NCI-H510A treated with DMSO at 0.1 percent for 48 hours (cell line): ENCODE data around the gene DMD.
"Not testable (repeated sequence)": the region's sequence is repeated elsewhere in the genome, so short reads cannot be mapped to it uniquely, and the experiment has no call there.

Experiments used
- DNase-seq: peaks from one replicate; lab custom pipeline; 2025; lab: John Stamatoyannopoulos, UW

Gene DMD

DNA sequence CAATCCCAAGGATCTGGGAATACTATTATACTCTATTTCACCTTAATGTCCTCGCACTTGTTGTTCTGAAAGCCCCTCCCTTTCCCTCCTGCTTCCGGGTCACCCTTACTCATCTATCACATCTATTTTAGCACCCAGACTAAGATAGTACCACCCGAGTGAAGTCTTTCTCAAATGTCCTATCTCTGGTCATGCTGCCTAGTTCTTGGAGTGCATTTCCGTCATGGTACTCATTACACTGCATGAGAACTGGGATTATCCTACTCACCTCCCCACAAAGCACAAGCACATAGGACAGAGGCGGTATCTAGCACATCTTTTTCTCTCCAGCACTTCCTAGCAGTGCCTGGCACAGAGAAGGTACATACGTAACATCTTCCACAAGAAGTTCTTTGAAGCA, 1195.2 kb downstream of the DMD start:
- no peak for DNase-seq

DNA sequence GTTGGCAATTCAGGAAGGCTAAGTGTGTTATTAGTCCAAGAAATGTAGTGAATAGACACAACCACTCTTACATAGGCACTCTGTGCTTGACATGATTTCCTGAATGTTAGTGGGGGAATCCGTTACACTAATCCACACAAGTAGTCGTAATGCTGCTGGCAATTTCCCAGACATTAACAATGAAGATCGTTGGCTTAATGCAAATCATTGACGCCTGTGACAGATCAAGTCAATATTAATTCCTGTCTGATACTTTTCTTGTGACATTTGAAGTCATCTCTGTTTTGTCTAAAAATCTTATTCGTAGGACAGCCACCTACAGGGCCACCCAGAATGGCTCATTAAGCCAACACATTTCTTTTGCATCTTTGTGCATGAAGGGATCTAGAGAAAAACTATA, 1200.4 kb downstream of the DMD start:
- DNase-seq = no peak

DNA sequence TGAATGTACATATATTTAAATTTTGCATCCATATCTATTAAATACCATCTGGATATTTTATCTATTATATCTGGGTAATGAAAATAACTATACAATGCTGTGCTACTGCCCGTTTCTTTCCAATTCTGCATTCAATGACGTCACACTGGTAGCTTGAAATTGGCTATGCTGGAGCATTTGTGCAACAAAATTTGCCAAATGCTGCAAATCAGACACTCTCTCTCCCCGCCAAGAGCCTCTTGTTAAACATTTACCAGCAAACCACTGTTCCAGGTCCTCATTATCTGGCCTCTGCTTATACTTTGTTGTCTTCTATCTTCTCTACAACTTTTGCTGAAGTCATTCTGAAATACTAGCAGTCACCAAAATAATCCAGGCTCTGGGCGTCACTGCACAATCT, 1201.1 kb downstream of the DMD start:
- no peak for DNase-seq

DNA sequence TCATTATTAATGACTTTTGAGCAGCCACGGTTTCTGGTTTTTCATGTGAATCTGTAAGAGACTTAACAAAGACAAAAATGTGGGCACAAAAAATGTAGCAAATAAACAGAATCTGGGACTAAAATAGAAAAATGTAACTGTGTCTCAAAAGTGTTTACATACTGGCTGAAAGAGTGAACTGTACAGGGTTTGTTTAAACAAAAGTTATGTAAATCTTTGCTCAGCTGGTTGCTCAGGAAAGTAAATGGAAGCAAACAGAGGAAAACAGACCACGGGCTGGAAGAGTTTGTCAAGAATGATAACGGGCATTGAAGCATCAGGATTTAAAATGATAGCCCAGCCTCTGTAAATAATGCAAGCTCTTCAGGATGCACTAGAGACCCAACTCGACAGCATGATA, 1217.7 kb downstream of the DMD start:
- peak; percentile 8 for DNase-seq

DNA sequence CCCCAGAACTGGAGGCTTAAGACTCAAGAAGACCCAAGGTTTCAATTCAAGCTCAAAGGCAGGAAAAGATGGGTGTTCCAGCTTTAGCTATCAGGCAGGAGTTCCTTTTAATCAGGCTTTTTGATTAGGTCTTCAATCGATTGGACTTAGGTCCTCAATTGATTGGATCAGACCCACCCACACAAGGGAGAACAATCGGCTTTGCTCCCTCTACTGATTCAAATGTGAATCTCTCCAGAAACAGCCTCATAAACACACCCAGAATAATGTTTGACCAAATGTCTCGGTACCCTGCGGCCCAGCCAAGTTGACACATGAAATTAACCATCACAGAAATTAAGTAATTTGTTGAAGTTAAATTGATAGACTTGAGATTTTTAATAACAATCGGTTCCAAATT, 1222.4 kb downstream of the DMD start:
- DNase-seq = no peak

DNA sequence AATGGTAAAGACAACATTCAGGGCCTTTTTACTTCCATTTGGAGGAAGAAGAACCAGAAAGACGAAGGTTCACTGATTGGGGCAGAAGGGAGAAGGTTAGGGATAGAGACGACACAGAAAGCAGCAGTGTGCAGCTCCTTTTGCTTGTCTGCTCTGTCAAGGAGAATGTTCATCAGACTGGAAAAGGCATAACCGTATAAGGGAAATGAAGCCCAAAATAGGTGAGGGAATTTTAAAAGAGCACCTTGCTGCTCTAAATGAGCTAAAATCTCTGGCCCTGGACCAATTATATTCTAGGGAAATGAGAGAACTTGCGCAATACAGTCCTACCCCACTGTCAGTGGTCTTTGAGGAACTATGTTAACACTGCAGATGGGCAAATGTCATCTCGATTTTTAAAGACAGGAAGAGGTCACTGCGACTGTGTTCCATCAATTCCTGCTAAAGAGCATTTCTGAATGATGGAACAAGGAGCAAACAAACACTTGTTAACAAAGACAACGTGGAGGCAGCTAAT, 1229.7 kb downstream of the DMD start:
- DNase-seq = peak; percentile 2

DNA sequence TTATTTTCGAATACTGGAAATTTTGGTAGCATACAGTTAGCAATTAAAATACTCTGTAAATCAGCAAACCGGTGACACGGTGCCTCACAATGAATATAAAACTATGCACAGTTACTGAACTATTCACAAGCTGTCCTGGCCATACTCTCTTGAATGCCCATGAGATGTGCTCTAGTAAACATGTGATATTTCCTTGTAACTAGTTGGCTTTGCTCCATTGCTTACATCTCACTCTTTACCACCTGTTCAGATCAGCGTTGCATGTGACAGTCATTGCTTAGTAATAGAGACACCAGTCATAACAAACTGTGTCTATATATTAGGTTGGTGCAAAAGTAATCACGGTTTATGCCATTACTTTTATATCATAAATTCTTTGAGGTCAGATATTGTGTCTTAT, 1241.6 kb downstream of the DMD start:
- DNase-seq = no peak

DNA sequence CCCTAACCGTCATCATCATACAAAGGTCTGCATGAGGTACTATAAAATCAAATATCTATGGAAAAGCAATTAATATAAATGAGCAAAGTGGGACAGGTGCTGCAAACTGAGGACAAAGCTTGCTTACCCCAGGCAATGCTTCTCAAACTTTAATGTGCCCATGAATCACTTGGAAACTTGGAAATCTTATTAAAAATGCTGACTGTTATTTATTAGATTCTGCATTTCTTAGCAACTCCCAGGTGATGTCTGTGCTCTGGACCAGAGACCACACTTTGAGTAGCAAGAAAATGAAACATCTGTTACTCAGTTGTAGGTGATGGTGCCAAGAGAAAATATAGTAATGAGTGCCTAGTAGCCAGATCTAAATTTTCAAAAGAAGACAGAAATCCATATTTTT, 1249.1 kb downstream of the DMD start:
- no peak for DNase-seq

DNA sequence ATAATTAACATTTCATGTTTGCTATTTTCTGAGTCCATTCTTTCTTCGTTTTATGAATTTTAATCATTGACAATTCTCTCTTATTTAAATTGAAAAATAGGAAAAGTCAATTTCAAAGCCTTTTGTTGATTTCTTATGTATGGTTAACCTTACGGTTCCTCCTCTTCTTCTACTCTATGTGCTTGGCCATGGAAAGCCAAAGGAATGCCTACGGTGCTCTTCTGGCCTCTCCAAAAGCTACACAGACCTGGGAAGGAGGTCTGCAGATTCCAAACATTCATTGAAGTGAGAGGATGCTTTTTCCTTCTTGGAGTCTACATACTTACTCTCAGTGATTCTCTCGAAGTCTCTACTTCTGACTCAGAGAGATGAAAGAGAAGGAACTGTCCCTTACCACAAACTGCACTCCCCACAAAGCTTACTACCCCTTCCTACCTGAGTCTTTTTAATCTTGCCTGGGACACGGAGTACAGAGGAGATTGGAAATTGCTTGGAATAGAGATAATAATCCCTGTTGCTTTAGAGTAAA, 1276.4 kb downstream of the DMD start:
- no peak for DNase-seq

DNA sequence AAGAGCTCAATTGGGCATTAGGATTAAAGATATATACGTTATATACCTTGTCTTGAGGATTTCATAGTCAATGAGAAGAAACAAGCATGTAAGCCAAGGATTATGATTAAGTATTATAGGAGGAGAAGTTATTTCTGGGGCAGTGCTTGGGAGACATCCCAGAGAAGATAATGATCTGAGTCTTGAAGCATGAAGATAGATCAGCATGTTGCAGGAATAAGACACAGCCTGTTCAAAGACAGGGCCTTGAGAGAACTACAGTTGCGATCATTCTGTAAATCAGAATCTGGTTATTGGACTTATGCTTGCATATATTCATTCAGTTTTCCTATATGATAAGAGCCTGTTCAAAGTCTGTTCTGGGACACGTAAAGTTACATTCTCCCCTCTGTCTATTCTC, 1277.3 kb downstream of the DMD start:
- no peak for DNase-seq

DNA sequence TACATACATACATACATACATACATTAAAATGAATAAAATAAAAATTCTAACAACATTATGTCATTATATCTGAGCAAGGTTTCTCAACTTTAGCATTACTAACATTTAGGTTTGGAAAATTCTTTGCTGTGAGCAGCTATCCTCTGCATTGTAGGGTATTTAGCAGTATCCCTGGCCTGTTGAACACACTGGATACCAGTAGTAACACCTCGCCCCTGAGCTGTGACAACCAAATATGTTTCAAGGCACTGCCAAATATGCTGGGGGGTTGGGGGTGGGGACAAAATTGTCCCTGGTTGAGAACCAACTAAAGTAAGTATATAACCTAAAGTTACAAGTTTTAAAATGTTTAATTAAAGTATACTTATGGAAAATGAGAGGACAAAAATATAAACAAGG, 1278.6 kb downstream of the DMD start:
- no peak for DNase-seq

DNA sequence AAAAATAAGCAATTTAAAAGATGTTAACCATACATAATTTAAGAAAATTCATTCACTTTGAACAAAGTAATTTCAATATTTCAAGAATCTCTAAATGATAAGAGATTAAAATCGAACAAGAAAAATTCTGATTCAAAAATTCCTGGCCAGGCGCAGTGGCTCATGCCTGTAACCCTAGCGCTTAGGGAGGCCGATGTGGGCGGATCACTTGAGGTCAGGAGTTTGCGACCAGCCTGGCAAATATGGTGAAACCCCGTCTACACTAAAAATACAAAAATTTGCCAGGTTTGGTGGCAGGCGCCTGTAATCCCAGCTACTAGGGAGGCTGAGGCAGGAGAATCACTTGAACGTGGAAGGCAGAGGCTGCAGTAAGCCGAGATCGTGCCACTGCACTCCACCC, 1279.0 kb downstream of the DMD start:
- DNase-seq = not testable (repeated sequence)

DNA sequence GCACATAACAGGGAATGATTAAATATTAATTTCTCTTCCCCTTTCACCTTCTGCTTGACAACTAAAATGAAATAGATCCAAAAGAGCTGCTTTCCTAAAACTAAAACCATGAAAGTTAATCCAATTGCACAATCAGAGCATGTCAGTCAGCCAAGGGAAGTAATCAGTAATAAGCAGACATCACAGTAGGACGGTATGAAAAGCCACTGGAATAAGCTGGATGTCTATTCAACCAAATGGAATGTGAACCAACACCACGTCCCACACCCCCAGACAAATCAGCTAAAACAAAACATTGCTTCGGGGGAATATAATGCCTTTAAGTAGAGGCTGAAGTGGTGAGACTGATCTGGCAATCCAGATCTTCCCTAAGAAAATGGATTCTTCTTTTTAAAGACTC, 1280.1 kb downstream of the DMD start:
- DNase-seq = no peak

DNA sequence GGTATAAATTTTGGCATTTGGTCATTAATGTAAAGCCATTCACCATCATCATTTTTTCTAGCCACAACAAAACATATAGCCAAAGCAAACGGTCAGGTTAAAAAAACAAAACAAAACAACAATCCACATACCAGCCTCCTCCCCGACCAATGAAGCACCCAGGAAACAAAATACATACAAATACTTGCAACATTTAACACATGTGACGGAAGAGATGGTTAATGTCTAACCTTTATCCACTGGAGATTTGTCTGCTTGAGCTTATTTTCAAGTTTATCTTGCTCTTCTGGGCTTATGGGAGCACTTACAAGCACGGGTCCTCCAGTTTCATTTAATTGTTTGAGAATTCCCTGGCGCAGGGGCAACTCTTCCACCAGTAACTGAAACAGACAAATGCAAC, 1282.0 kb downstream of the DMD start:
- no peak for DNase-seq

DNA sequence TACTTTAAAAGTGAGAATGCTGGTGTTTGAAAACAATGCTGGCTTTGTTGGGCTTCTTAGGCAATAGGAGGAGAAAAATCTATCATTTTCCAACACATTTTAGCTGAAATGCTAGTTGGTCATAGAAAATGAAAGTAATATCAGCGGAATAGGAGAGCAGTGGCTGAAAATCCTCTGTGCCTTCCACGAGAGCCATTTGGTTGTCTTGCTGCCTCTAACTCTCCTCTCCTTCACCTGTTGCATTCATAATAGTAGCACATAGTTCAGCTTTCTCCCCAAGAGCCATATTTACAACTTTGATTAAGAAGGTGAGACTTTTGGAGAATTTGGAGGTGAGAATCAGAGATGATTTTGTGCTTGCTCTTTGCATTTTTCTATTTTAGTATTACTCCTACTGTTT, 1290.1 kb downstream of the DMD start:
- no peak for DNase-seq

DNA sequence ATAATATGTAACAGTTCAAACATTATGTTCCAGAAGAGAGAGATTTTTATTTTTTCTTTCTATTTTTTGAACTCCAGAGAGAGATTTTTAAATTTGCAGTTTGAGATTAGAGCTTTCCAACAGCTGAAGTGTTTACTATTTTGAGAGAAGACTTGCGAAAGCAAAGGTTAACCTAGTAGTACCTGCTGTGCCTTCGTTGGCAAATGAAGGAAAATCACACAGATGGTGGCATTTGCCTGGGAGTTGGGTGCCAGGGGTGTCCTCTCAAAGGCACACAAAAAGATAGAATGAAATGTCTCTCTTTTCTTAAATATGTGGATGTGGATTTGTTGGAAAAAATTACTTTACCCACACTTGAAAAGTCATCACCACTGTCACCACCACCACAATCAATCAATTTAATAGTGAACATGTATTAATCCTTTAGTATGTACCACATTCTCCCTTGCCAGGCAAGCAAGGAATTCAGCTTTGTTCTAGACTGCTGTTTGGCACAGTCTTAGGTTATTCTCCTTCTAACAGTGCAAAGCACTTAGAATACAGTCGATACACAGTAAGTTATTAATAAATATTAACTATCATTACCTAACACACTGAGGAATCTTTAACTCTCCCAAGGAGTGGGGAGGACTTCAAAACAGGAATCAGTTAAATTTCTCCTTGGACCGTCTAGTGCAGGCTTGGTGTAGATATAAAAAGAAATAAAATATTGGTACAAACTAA, 1301.3 kb downstream of the DMD start:
- DNase-seq = no peak

DNA sequence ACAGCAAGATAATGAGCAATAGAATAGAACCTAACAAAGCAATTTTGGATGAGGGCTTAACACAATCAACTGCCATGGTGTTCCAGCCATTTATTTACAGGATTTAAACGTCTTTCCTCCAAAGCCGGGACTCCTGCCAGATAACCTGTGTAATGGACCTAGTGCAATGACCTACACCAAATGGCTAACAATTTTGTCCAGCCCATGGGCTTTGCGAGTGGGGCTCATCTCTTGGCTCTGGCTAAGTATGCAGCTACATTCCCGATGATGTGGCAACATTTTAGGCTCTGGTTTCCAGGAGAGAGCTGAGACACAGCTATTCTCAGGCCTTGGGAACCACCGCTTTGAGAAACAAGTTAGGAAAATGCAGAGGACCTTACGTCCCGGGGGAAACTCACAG, 1317.2 kb downstream of the DMD start:
- DNase-seq = no peak

DNA sequence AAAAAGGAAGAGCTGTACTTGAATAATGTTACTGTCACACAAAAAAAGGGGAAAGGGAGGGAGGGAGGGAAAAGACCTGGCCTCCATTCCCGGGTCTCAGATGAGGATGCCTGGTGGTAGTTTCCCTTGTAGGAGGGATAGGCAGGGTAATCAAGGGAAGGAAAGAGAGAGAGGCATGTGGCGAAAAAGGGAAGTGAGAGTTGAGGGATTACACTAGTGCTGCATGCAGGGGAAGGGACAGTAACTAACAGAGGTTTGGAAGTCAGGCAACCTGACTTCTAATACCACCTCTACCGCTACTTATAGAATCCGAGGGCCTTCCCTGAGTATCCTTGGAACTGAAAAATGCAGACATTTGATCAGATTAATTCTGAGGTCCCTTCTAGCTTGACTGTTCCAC, 1317.8 kb downstream of the DMD start:
- DNase-seq = no peak

DNA sequence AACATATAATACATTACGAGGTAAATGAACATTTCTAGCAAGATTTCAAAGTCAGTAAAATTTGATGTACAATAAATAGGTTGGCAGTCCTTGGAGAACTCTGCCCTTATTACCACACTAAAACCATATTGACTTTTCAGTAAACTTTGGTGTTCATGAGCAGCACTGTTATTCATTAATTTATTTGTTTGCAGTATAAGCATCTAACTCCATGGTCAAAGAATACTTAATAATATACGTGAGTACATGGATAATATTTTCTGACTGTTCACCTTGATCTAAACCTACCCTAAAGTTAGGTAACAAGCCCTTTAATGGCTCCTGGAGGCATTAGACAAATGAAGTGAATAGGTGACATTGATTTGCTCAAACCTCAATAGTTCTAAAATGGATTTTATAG, 1322.3 kb downstream of the DMD start:
- no peak for DNase-seq

DNA sequence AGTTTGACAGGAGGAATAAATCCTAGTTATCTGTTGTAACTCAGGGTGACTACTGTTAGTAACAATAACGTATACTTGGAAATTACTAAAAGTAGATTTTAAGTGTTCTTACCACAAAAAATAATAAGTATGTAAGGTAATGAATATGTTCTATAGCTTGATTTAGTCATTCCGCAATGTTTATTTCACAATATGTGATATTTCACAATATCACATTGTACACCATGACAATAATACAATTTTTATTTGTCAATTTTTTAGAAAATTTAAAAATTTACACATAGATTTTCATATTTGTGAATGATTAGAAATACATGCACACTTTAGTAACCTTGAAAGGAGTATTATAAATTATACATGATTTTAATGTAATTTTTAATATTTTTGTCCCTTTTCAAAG, 1326.8 kb downstream of the DMD start:
- no peak for DNase-seq

DNA sequence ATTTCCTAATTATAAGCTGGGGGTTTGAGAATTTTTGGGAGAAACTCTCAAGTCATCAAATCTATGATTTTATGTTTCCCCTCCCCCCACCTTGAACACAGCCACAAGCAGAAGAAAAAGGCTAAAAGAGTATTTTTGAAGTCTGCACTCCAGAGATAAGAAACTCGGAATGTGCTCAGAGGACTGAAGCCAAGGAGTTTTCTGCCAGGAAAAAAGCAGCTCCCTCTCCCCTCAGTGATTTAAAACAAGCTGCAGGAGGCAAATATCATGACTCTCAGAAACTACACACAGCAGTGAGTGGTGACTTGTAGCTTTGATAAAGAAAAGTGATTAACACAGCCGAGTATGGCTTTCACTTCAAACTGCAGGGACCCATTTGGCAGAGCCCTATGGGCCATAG, 1339.3 kb downstream of the DMD start:
- DNase-seq = no peak

DNA sequence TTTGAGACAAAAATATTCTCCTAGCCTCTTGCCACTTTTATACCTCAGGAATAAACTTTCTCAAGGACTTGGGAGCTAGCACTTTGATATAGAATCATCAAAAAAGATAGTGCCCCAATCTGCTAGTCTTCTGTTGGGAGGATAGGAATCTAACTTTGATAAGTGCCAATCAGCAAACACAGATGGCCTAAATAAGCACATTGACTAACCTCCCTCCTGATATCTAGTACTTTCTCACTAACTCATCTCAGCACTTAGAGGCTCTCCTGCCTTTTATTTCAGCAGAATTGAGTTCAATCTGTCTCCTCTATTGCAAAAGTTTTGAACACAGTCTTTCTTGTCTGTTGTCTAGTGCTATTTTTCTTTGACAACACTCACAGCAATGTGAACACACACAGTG, 1341.1 kb downstream of the DMD start:
- no peak for DNase-seq

DNA sequence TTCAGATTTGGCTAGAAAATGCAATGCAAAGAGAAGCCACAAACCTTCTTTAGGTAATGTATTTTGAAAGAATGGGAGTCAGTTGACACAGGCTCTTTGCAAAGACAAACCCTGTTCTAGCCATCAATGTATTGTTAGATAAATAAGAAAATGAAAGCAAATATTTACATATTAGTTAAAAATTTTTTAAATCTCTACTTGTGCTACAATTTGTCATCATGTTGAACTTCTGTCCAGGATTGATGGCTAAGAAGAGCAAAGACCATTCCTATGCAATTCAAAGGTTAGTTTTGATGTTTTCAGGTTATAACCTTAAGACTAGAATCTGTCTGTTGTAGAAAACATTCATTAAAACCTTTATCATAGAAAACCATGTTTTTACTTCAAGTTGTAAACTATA, 1350.7 kb downstream of the DMD start:
- no peak for DNase-seq

DNA sequence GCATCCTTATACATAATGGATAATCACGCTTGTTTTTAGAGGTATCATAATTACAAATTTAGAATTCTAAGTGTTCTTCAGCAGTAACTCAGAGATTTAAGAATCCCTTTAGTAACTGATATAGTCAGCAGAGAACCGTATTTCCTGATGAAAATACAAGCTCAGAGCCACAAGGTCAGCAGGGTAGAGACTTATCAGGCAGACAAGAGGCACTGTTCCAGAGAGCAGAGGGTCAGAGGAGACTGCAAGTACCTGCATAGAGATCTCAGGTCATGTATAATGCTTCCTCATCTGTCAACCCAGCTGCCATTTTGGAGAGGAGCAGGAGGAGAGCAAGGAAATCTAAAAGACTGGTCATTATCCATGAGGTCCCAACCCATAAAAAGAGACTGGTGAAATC, 1352.4 kb downstream of the DMD start:
- DNase-seq = no peak
